ENCODE data around the gene NUDT13. TPM values are rescaled to one million over a fixed set of nuclear protein-coding genes. Genes with fewer than 3 reads are reported as not detected.

Gene NUDT13
- total and polyA plus RNA-seq, 9 of the 15 experiments (the other 6 are each of a cell fraction or from before 2014, with no cell fraction given), result 4.7 to 11.1 (median 5.6) TPM

DNA sequence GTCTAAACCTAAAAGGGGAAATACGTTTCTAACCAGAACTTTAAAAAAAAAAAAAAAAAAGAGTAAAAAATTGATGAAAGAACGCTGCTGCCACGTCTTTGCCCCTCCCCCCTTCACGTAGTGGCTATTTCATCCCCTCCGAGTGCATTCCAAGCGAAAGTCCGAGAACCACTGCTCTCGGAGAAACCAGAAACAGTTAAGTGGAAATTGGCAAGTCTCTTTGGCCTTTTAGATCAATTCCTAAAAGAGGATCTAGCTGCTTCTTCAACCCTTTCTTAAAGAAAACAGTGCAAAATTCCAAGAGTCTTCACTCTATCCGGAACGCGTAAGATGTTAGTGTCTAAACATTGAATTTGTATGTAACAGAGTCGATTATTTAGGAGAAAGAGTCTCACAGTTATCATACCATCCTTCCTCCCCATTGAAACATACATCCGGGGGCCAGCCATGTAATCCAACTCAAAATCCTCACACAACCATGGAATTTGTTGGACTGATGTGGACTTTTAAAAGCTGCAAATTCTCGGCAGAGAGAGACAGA is 14.7 kb upstream of the NUDT13 start (continued):
- TF ChIP-seq ZNF589 (CRISPR knock-in tag; IDR thresholded peaks at IDR 0.05; ENCODE audit: low read depth), result peak; percentile 67; the same call in 1 of the 2 replicates
- no peak for TF ChIP-seq MTA1 (IDR thresholded peaks at IDR 0.05; ENCODE audit: borderline replicate concordance)
- no peak for TF ChIP-seq STAT6 (CRISPR knock-in tag; IDR thresholded peaks at IDR 0.05)
- peak; percentile 30; the same call in 1 of the 2 replicates for TF ChIP-seq DPF2 (IDR thresholded peaks at IDR 0.05)
- TF ChIP-seq EWSR1 (IDR thresholded peaks at IDR 0.05; ENCODE audit: borderline replicate concordance, low read depth, partially characterized antibody), result no peak
- no peak for TF ChIP-seq CREB1 (IDR thresholded peaks at IDR 0.05)
- 0 out of 2 replicates have a peak, but pooled peaks have one; percentile 49 for TF ChIP-seq CREB1 (CRISPR knock-in tag; IDR thresholded peaks at IDR 0.05)
- 0 out of 4 replicates have a peak, but pooled peaks of 1 of the 2 experiments have one; percentile 34 for TF ChIP-seq ETV6 (IDR thresholded peaks at IDR 0.05; ENCODE audit: borderline replicate concordance in 1 of 2, low read depth in 2 of 2, low read length in 1 of 2)
- TF ChIP-seq ETV6 (CRISPR knock-in tag; IDR thresholded peaks at IDR 0.05; ENCODE audit: borderline replicate concordance), result no peak
- TF ChIP-seq ZNF696 (CRISPR knock-in tag; conservative IDR thresholded peaks at IDR 0.05), result no peak
- TF ChIP-seq JUN (IDR thresholded peaks at IDR 0.05; ENCODE audit: borderline replicate concordance, low read depth, low read length), result no peak
- TF ChIP-seq JUN (CRISPR knock-in tag; IDR thresholded peaks at IDR 0.05; ENCODE audit: borderline replicate concordance), result no peak
- no peak for TF ChIP-seq CLOCK (CRISPR knock-in tag; IDR thresholded peaks at IDR 0.05; ENCODE audit: borderline replicate concordance)
- TF ChIP-seq GTF2E2 (tag; IDR thresholded peaks at IDR 0.05), result no peak
- no peak for TF ChIP-seq HDAC6 (IDR thresholded peaks at IDR 0.05; ENCODE audit: low read depth, low read length)
- TF ChIP-seq, protein P1, sequence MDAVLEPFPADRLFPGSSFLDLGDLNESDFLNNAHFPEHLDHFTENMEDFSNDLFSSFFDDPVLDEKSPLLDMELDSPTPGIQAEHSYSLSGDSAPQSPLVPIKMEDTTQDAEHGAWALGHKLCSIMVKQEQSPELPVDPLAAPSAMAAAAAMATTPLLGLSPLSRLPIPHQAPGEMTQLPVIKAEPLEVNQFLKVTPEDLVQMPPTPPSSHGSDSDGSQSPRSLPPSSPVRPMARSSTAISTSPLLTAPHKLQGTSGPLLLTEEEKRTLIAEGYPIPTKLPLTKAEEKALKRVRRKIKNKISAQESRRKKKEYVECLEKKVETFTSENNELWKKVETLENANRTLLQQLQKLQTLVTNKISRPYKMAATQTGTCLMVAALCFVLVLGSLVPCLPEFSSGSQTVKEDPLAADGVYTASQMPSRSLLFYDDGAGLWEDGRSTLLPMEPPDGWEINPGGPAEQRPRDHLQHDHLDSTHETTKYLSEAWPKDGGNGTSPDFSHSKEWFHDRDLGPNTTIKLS (IDR thresholded peaks at IDR 0.05; ENCODE audit: borderline replicate concordance, low read depth), result peak; percentile 85; the same call in 1 of the 2 replicates
- peak; percentile 77 for TF ChIP-seq TEAD4 (IDR thresholded peaks at IDR 0.05; ENCODE audit: low read length)
- TF ChIP-seq TEAD4 (CRISPR knock-in tag; IDR thresholded peaks at IDR 0.05; ENCODE audit: borderline replicate concordance), result no peak

All from K562 (cell line).